Left cardiac atrium (tissue), 4 donors: ENCODE measurements around the gene PRKAG2. TPM values are rescaled to one million over a fixed set of nuclear protein-coding genes. Genes with fewer than 3 reads are reported as not detected.
"Not testable (repeated sequence)": the region's sequence is repeated elsewhere in the genome, so short reads cannot be mapped to it uniquely, and the experiment has no call there.

ENCODE experiments used
- ATAC-seq, 2 donors: fragments of 200-7000 bp; cut with Tn5 transposase; one replicate each; pipeline ENCODE4 v1.9.1; 2020; ENCODE audit warnings: mild to moderate bottlenecking in 2 of 2, moderate library complexity in 2 of 2
- DNase-seq: peaks from one replicate; pipeline ENCODE4 v3.0.0-alpha.2; 2020
- intact Hi-C, 2 donors: fragments of 100-400 bp; cut with DNase I; formaldehyde crosslinking; loops; one replicate each; pipeline versions ENCODE4 v1.14.1 to v1.15.1; 2022 to 2023
- total RNA-seq, 2 donors: library from RNA; stranded (reverse); fragmentation: NEBNext Ultra II Directional; extraction: Animal tissue kit (Norgen Biotek cat#: 25700); gene quantifications; one replicate each; pipeline ENCODE4 v1.2.1, GENCODE V29; 2021
- donor health status: DM: no; HTN: yes; CAD: no.
- donor health status: DM: no; HTN: yes; CAD: no; lungs with severe emphysema.
- donor health status: DM: yes; HTN: yes; CAD: no.
- donor health status: Dilated cardiomyopathy.

PRKAG2 gene
- total RNA-seq, 2 donors from 2014 or later = 141 to 253 TPM

GRCh38 chr7:151800391-151800790 is 76.5 kb downstream of the PRKAG2 start:
- intact Hi-C loops = no loop called here
- DNase-seq (peak; percentile 2), ATAC-seq (no peak)

GRCh38 chr7:151799506-151799905 is 77.4 kb downstream of the PRKAG2 start:
- intact Hi-C loops = no loop called here
- ATAC-seq = no peak
- DNase-seq = no peak

GRCh38 chr7:151798851-151799448 is 78.0 kb downstream of the PRKAG2 start:
- intact Hi-C loops = no loop called here
- ATAC-seq (no peak), DNase-seq (peak; percentile 5)

- intact Hi-C loops = not testable (repeated sequence)
- ATAC-seq (peak; percentile 56 to 62), DNase-seq (peak; percentile 60)
Measured at GRCh38 chr7:151797667-151798307, 79.1 kb downstream of the PRKAG2 start.

- intact Hi-C loops = no loop called here
- ATAC-seq = peak in 1 of 2 donors; percentile 21
- DNase-seq = no peak
Measured at GRCh38 chr7:151796871-151797537, 79.9 kb downstream of the PRKAG2 start.

- intact Hi-C loops = no loop called here
- peak in 1 of 2 donors; percentile 64 for ATAC-seq
- peak; percentile 68 for DNase-seq
Measured at GRCh38 chr7:151796091-151796870, 80.6 kb downstream of the PRKAG2 start.

GRCh38 chr7:151795168-151795811 is 81.6 kb downstream of the PRKAG2 start:
- DNase-seq = no peak
- intact Hi-C loops = no loop called here
- no peak for ATAC-seq

- ATAC-seq (no peak), DNase-seq (no peak)
- intact Hi-C loops = no loop called here
Measured at GRCh38 chr7:151794508-151795167, 82.3 kb downstream of the PRKAG2 start.

- ATAC-seq = peak; percentile 5 to 12
- intact Hi-C loops = no loop called here
- DNase-seq = no peak
Measured at GRCh38 chr7:151793991-151794507, 82.9 kb downstream of the PRKAG2 start.

- ATAC-seq (peak; percentile 41 to 62), DNase-seq (peak; percentile 66)
- intact Hi-C loops = no loop called here
Measured at GRCh38 chr7:151793531-151793951, 83.4 kb downstream of the PRKAG2 start.

GRCh38 chr7:151792636-151793035 is 84.3 kb downstream of the PRKAG2 start:
- ATAC-seq (no peak), DNase-seq (no peak)
- intact Hi-C loops = no loop called here

GRCh38 chr7:151792086-151792485 is 84.8 kb downstream of the PRKAG2 start:
- ATAC-seq (no peak), DNase-seq (no peak)
- intact Hi-C loops = no loop called here

- ATAC-seq (no peak), DNase-seq (no peak)
- intact Hi-C loops = no loop called here
Measured at GRCh38 chr7:151790830-151791620, 85.9 kb downstream of the PRKAG2 start.

- intact Hi-C loops = no loop called here
- no peak for DNase-seq
- no peak for ATAC-seq
Measured at GRCh38 chr7:151790095-151790829, 86.7 kb downstream of the PRKAG2 start.

GRCh38 chr7:151789380-151789947 is 87.5 kb downstream of the PRKAG2 start:
- no peak for ATAC-seq
- intact Hi-C loops = loop anchor here in 1 of 2 donors (10.0 kb wide), 1 partner anchor 85 kb away; the partner anchor contains the start of gene PRKAG2
- DNase-seq = no peak

- DNase-seq (no peak), ATAC-seq (no peak)
- intact Hi-C loops = loop anchor here in 1 of 2 donors (10.0 kb wide), 1 partner anchor 87 kb away; the partner anchor contains the start of gene PRKAG2
Measured at GRCh38 chr7:151787348-151787747, 89.6 kb downstream of the PRKAG2 start.
